Upper lobe of left lung (tissue), 6 donors: ENCODE data around the gene B3GNT2. TPM values are rescaled to one million over a fixed set of nuclear protein-coding genes. Genes with fewer than 3 reads are reported as not detected.

Experiments used
- ATAC-seq, 2 donors: fragments of 200-7000 bp; cut with Tn5 transposase; one replicate each; pipeline ENCODE4 v1.9.1; 2022; ENCODE audit warnings: mild to moderate bottlenecking in 2 of 2, moderate library complexity in 2 of 2; ENCODE audit not compliant: low FRiP score in 2 of 2
- DNase-seq, 2 donors: peaks; one replicate each; pipeline ENCODE4 v3.0.0-alpha.2; 2019 to 2020
- H3K27ac ChIP-seq, 4 donors: fragments of 200-600 bp; sonication (generic); one replicate each; pipeline ENCODE4 v1.5.1; 2016 to 2019
- H3K27me3 ChIP-seq, 4 donors: fragments of 200-600 bp; sonication (generic); one replicate each; pipeline ENCODE4 v1.5.1; 2017 to 2019
- H3K36me3 ChIP-seq, 4 donors: fragments of 200-600 bp; sonication (generic); one replicate each; pipeline ENCODE4 v1.5.1; 2016 to 2019
- H3K4me1 ChIP-seq, 4 donors: fragments of 200-600 bp; sonication (generic); one replicate each; pipeline ENCODE4 v1.5.1; 2018 to 2019
- H3K4me3 ChIP-seq, 4 donors: fragments of 200-600 bp; sonication (generic); one replicate each; pipeline ENCODE4 v1.5.1; 2017 to 2019; ENCODE audit warnings: mild to moderate bottlenecking in 2 of 4, moderate library complexity in 1 of 4
- H3K9me3 ChIP-seq, 4 donors: fragments of 200-600 bp; sonication (generic); one replicate each; pipeline ENCODE4 v1.5.1; 2018 to 2019
- EP300 ChIP-seq, 4 donors: sonication (generic); formaldehyde crosslinking; IDR thresholded peaks; one replicate each; pipeline ENCODE4 v1.5.1; 2017; ENCODE audit warnings: antibody characterized with exemption in 4 of 4, control low read depth in 2 of 4
- POLR2A ChIP-seq, 4 donors: fragments of 450-650 bp; IDR thresholded peaks; one replicate each; pipeline ENCODE4 v1.5.1; 2016 to 2017; ENCODE audit warnings: antibody characterized with exemption in 4 of 4, mild to moderate bottlenecking in 2 of 4
- POLR2AphosphoS5 ChIP-seq, 2 donors: sonication (generic); formaldehyde crosslinking; IDR thresholded peaks; one replicate each; pipeline ENCODE4 v1.5.1; 2017; ENCODE audit warnings: antibody characterized with exemption in 2 of 2
- WGBS, 2 donors: methylation state at CpG; one replicate each; pipeline ENCODE4 v1.1.5; 2017 to 2018; 5-methylcytosine and 5-hydroxymethylcytosine counted together
- total RNA-seq, 6 donors: library from RNA; depleted of rRNA in 4 of 6; stranded (reverse); fragments of >200 nt in 4 of 6; gene quantifications; one replicate each; pipeline versions ENCODE4 v1.1.0 to v1.2.1, GENCODE V29; 2016 to 2021
- TF ChIP-seq, protein P1 (sequence below), 6 experiments: fragments of 450-650 bp in 4 of 6; fragments of 200-600 bp in 2 of 6; sonication (generic) in 2 of 6; IDR thresholded peaks; one replicate each; pipeline ENCODE4 v1.5.1; 2016 to 2019; ENCODE audit warnings: antibody characterized with exemption in 6 of 6
- donor health status: DM: no; HTN: no; CAD: no; lungs with moderate emphysema.
- donor health status: DM: no; HTN: yes; CAD: no; lungs with severe emphysema.

B3GNT2 gene
- total RNA-seq, 6 donors from 2014 or later, result 23.0 to 57.6 (median 37.4) TPM

DNA sequence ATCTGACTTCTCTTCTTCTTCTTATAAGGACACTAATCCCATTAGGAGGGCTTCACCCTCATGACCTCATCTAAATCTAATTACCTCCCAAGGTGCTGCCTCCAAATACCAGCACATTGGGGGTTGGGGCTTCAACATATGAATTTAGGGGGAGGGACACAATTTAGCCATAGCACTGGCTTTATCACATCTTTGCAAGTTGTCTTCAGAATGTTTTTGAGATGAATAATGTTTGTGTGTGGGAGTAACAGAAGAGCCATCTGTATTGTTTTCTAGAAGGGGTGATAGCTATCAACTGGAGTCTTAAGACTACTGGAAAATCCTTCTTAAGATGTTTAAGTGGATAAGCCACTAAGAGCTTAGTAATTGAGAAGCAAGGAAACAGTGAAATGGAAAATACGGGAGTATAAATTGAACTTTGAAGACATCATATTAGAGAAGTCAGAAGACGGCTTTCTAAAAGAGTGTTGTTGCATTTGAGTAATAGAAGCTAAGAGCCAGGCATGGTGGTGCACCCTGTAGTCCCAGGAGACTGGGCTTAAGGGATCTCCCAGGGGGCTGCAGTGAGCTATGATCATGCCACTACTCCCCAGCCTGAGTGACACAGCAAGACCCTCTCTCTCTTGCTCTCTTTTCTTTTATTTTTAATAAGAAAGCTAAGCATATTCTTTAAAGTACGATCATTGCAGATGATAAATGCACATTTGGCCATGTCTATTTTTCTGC is 32.6 kb upstream of the B3GNT2 start:
- H3K27ac ChIP-seq, result no peak overlapping the region
- H3K36me3 ChIP-seq, result no peaks in the 10 kb centered on the region
- WGBS, 2 donors, result 90 to 100% methylated on average over 3 of the region's 3 CpGs
- ATAC-seq, result no peak
- H3K27me3 ChIP-seq, result no peaks in the 10 kb centered on the region
- DNase-seq, result no peak
- H3K9me3 ChIP-seq, result no peaks in the 10 kb centered on the region
- H3K4me3 ChIP-seq, result no peak overlapping the region
- H3K4me1 ChIP-seq, result no peaks in the 10 kb centered on the region
- TF ChIP-seq POLR2AphosphoS5 (IDR thresholded peaks at IDR 0.05) (no peak), EP300 (IDR thresholded peaks at IDR 0.05) (no peak)
- TF ChIP-seq, protein P1, sequence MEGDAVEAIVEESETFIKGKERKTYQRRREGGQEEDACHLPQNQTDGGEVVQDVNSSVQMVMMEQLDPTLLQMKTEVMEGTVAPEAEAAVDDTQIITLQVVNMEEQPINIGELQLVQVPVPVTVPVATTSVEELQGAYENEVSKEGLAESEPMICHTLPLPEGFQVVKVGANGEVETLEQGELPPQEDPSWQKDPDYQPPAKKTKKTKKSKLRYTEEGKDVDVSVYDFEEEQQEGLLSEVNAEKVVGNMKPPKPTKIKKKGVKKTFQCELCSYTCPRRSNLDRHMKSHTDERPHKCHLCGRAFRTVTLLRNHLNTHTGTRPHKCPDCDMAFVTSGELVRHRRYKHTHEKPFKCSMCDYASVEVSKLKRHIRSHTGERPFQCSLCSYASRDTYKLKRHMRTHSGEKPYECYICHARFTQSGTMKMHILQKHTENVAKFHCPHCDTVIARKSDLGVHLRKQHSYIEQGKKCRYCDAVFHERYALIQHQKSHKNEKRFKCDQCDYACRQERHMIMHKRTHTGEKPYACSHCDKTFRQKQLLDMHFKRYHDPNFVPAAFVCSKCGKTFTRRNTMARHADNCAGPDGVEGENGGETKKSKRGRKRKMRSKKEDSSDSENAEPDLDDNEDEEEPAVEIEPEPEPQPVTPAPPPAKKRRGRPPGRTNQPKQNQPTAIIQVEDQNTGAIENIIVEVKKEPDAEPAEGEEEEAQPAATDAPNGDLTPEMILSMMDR (IDR thresholded peaks at IDR 0.05), result no peak

- DNase-seq, result no peak
- TF ChIP-seq POLR2AphosphoS5 (IDR thresholded peaks at IDR 0.05), result no peak
- TF ChIP-seq, protein P1 (IDR thresholded peaks at IDR 0.05), result no peak
- TF ChIP-seq POLR2A (IDR thresholded peaks at IDR 0.05), result no peak
- no peak for TF ChIP-seq EP300 (IDR thresholded peaks at IDR 0.05)
- H3K27me3 ChIP-seq, result no peaks in the 10 kb centered on the region
- H3K27ac ChIP-seq, result no peak overlapping the region
- no peaks in the 10 kb centered on the region for H3K36me3 ChIP-seq
- no peak for ATAC-seq
- H3K9me3 ChIP-seq, result no peaks in the 10 kb centered on the region
- WGBS, 2 donors, result 74 to 81% methylated on average over 2 of the region's 2 CpGs
- no peak overlapping the region for H3K4me3 ChIP-seq
- no peaks in the 10 kb centered on the region for H3K4me1 ChIP-seq
Measured at GRCh38 chr2:62163834-62164233, 32.1 kb upstream of the B3GNT2 start.

- no peak overlapping the region for H3K27ac ChIP-seq
- no peaks in the 10 kb centered on the region for H3K27me3 ChIP-seq
- peaks cover 0 to 11% (median 9%) of the 10 kb centered on the region in 4 donors for H3K4me1 ChIP-seq
- 86 to 94% methylated on average over 4 of the region's 4 CpGs for WGBS, 2 donors
- no peaks in the 10 kb centered on the region for H3K36me3 ChIP-seq
- no peak for DNase-seq
- no peak for TF ChIP-seq POLR2AphosphoS5 (IDR thresholded peaks at IDR 0.05)
- TF ChIP-seq EP300 (IDR thresholded peaks at IDR 0.05), result no peak
- TF ChIP-seq, protein P1 (IDR thresholded peaks at IDR 0.05), result no peak
- no peak for TF ChIP-seq POLR2A (IDR thresholded peaks at IDR 0.05)
- no peak overlapping the region for H3K4me3 ChIP-seq
- no peak for ATAC-seq
- no peaks in the 10 kb centered on the region for H3K9me3 ChIP-seq
Measured at GRCh38 chr2:62175728-62176127, 20.2 kb upstream of the B3GNT2 start.

DNA sequence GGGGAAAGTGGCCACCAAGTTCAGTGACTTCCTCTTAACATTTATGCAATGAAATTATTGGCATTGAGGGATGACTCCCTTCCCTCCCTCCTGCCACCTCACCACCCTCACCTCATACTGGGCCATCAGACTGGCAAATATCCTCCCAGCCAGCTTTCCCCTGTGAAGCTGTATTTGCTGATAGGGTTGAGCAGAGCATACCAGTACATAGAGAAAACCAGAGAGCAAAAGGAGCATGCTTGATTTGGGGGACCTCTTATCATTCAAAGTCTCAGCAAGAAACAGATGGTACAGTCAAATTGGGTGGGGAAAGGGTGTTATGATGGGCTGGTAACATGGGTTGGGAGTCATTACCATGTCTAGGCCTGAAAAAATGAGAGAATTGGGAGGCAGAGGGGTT is 19.1 kb upstream of the B3GNT2 start:
- Histone ChIP-seq H3K4me1 (peaks cover 0 to 11% (median 9%) of the 10 kb centered on the region in 4 donors), H3K9me3 (no peaks in the 10 kb centered on the region), H3K27ac (no peak overlapping the region), H3K36me3 (no peaks in the 10 kb centered on the region), H3K4me3 (no peak overlapping the region), H3K27me3 (no peaks in the 10 kb centered on the region)
- DNase-seq (no peak), ATAC-seq (no peak)
- TF ChIP-seq POLR2AphosphoS5 (IDR thresholded peaks at IDR 0.05) (no peak), POLR2A (IDR thresholded peaks at IDR 0.05) (no peak), EP300 (IDR thresholded peaks at IDR 0.05) (no peak)
- TF ChIP-seq, protein P1 (IDR thresholded peaks at IDR 0.05), result no peak
